Panc1 (cell line): ENCODE results near the gene OGFOD2. TPM values are rescaled to one million over a fixed set of nuclear protein-coding genes. Genes with fewer than 3 reads are reported as not detected.
"Not testable (repeated sequence)": the region's sequence is repeated elsewhere in the genome, so short reads cannot be mapped to it uniquely, and the experiment has no call there.

Experiments used
- ATAC-seq: fragments of 200-7000 bp; cut with Tn5 transposase; 2 replicates; pipeline ENCODE4 v1.9.1; 2020; ENCODE audit warnings: mild to moderate bottlenecking, moderate library complexity
- BruUV-seq: library from RNA; stranded (reverse); fragments of 400-500 nt; replicated peaks from 2 replicates; lab custom pipeline; 2021; lab: Mats Ljungman, UMichigan
- CTCF ChIA-PET: fragments of 300-600 bp; sonication (Branson Sonifier 250); formaldehyde crosslinking; loops from one replicate; lab custom pipeline; 2022; ENCODE audit warnings: antibody characterized with exemption; lab: Charles Lee
- POLR2A ChIA-PET: fragments of 300-600 bp; sonication (Branson Sonifier 250); formaldehyde crosslinking; loops from one replicate; lab custom pipeline; 2022; ENCODE audit warnings: antibody characterized with exemption; lab: Charles Lee
- DNase-seq: peaks from one replicate; pipeline ENCODE4 v3.0.0-alpha.2; 2010; ENCODE audit warnings: low read depth, low spot score
- H3K27ac ChIP-seq: 2 replicates; pipeline ENCODE4 v1.5.1; 2011; ENCODE audit warnings: mild to moderate bottlenecking, low read length, inconsistent platforms
- H3K27me3 ChIP-seq: fragments of 200-500 bp; sonication (Bioruptor generic); 2 replicates; pipeline ENCODE4 v1.6.0; 2014; ENCODE audit warnings: low read length, inconsistent platforms; ENCODE audit not compliant: control insufficient read depth, insufficient read depth
- H3K36me3 ChIP-seq: fragments of 200-500 bp; sonication (Bioruptor generic); 2 replicates; pipeline ENCODE4 v1.5.1; 2014; ENCODE audit warnings: inconsistent platforms, mild to moderate bottlenecking, low read length, moderate library complexity; ENCODE audit not compliant: control insufficient read depth, insufficient read depth
- H3K4me1 ChIP-seq: 2 replicates; pipeline ENCODE4 v1.5.1; 2011; ENCODE audit warnings: inconsistent platforms, mild to moderate bottlenecking, low read length, moderate library complexity; ENCODE audit not compliant: control insufficient read depth, insufficient read depth
- H3K4me3 ChIP-seq, 2 experiments: 2 replicates each; pipeline ENCODE4 v1.5.1; 2011 to 2012; ENCODE audit warnings: low read depth in 2 of 2, low read length in 2 of 2, mild to moderate bottlenecking in 2 of 2, inconsistent platforms in 1 of 2, moderate library complexity in 1 of 2
- H3K9me3 ChIP-seq: fragments of 200-500 bp; sonication (Bioruptor generic); 2 replicates; pipeline ENCODE4 v1.5.1; 2014; ENCODE audit warnings: low read depth, mild to moderate bottlenecking, inconsistent platforms, low read length, moderate library complexity; ENCODE audit not compliant: control insufficient read depth, insufficient read depth
- CTCF ChIP-seq: fragments of 450-650 bp; IDR thresholded peaks from 2 replicates; pipeline ENCODE4 v1.5.1; 2017; ENCODE audit warnings: mild to moderate bottlenecking
- POLR2AphosphoS5 ChIP-seq: IDR thresholded peaks from 2 replicates; pipeline ENCODE4 v1.6.1; 2012; ENCODE audit warnings: mild to moderate bottlenecking, low read depth, low read length, moderate library complexity
- REST ChIP-seq, 2 experiments: IDR thresholded peaks; 2 replicates each; pipeline ENCODE4 v1.6.1; 2011 to 2012; ENCODE audit warnings: low read depth in 2 of 2, control low read depth in 1 of 2, low read length in 1 of 2, mild to moderate bottlenecking in 1 of 2, moderate library complexity in 1 of 2; ENCODE audit not compliant: insufficient read depth in 1 of 2
- SIN3A ChIP-seq: IDR thresholded peaks from 2 replicates; pipeline ENCODE4 v1.6.1; 2012; ENCODE audit warnings: low read depth, mild to moderate bottlenecking, low read length, moderate library complexity, borderline replicate concordance; ENCODE audit not compliant: insufficient read depth
- TCF7L2 ChIP-seq: IDR thresholded peaks from 2 replicates; pipeline ENCODE4 v1.6.1; 2011; ENCODE audit warnings: mild to moderate bottlenecking, low read depth, low read length, inconsistent platforms
- in situ Hi-C: cut with HindIII; loops from 2 replicates; pipeline ENCODE4 v1.10.0; 2016; ENCODE audit warnings: low sequenced_read_pairs, low pct_unique_long_range_greater_than_20kb
- intact Hi-C: fragments of 100-400 bp; cut with micrococcal nuclease; formaldehyde crosslinking; loops from one replicate; pipeline ENCODE4 v1.10.0; 2022; ENCODE audit not compliant: unreplicated experiment
- total RNA-seq: library from RNA; stranded (reverse); gene quantifications from one replicate; pipeline ENCODE4 v1.2.1, GENCODE V29; 2021; ENCODE audit not compliant: unreplicated experiment

Gene OGFOD2
- total RNA-seq, 1 experiment from 2014 or later: 32.0 TPM

- no TSS peak for BruUV-seq
- DNase-seq (no peak), ATAC-seq (no peak)
- TF ChIP-seq POLR2AphosphoS5 (no peak), SIN3A (no peak), CTCF (no peak), REST (IDR thresholded peaks at IDR 0.05; ENCODE audit: insufficient read depth in 1 of 2, low read depth in 2 of 2, low read length in 1 of 2) (no peak), TCF7L2 (no peak)
- no peaks in the 10 kb centered on the region for H3K9me3 ChIP-seq
- intact Hi-C loops: no loop called here
- no peaks in the 10 kb centered on the region for H3K4me1 ChIP-seq
- no peak overlapping the region for H3K27ac ChIP-seq
- no peak overlapping the region for H3K4me3 ChIP-seq
- no peaks in the 10 kb centered on the region for H3K36me3 ChIP-seq
- H3K27me3 ChIP-seq: no peaks in the 10 kb centered on the region
- ChIA-PET POLR2A (no interaction called here), CTCF (no interaction called here)
- in situ Hi-C loops: no loop called here
Observed at GRCh38 chr12:123011701-123012100, 36.7 kb downstream of the OGFOD2 start.

- Histone ChIP-seq H3K4me1 (no peaks in the 10 kb centered on the region), H3K4me3 (no peak overlapping the region), H3K27me3 (no peaks in the 10 kb centered on the region), H3K9me3 (no peaks in the 10 kb centered on the region), H3K27ac (no peak overlapping the region), H3K36me3 (no peaks in the 10 kb centered on the region)
- CTCF ChIA-PET: no interaction called here
- in situ Hi-C loops (no loop called here), intact Hi-C loops (no loop called here)
- POLR2A ChIA-PET: no interaction called here
- no peak for TF ChIP-seq POLR2AphosphoS5
- TF ChIP-seq CTCF: no peak
- no peak for TF ChIP-seq REST (IDR thresholded peaks at IDR 0.05; ENCODE audit: insufficient read depth in 1 of 2, low read depth in 2 of 2, low read length in 1 of 2)
- TF ChIP-seq TCF7L2: no peak
- TF ChIP-seq SIN3A: no peak
- BruUV-seq: no TSS peak
- DNase-seq (no peak), ATAC-seq (no peak)
Observed at GRCh38 chr12:123013185-123014095, 38.4 kb downstream of the OGFOD2 start.

- ATAC-seq, H3K36me3 ChIP-seq, H3K4me1 ChIP-seq, in situ Hi-C loops, H3K9me3 ChIP-seq, intact Hi-C loops, CTCF ChIA-PET, H3K27me3 ChIP-seq, POLR2A ChIA-PET, H3K4me3 ChIP-seq, DNase-seq, BruUV-seq, H3K27ac ChIP-seq: not testable (repeated sequence)
Observed at GRCh38 chr12:123014473-123014872, 39.4 kb downstream of the OGFOD2 start.
